Measurements from ENCODE around the gene WIPF3. TPM values are rescaled to one million over a fixed set of nuclear protein-coding genes. Genes with fewer than 3 reads are reported as not detected.

Gene WIPF3
- total and polyA plus RNA-seq, 2 of the 4 experiments (the other 2 are of a cell fraction): not detected

DNA sequence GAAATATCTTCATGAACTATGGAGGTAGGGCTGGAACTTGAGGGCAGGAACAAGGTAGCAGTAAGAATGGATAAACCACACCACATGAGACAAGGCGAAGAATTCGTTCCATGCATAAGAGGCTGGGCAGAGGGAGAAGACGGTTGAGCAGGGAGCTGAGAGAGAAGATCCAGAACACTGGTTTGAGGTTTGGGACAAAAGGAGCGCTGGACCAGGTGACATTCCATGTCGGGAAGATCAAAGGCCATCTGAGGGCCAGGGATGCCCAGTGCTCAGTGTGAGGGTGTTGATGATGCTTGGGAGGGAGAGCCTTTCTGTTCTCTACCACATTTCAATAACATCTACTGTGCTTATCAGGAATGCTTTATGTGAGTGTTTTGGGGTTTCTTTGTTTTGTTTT is 52.8 kb downstream of the WIPF3 start:
- Histone ChIP-seq H2AFZ (replicated peaks; ENCODE audit: low read length, poor library complexity) (no peak overlapping the region), H3K9me1 (ENCODE audit: insufficient read depth, low read length) (no peaks in the 10 kb centered on the region), H2BK15ac (ENCODE audit: low read depth, low read length) (no peak overlapping the region), H2BK120ac (ENCODE audit: low read depth, low read length) (no peak overlapping the region), H3K18ac (ENCODE audit: low read depth, low read length) (no peak overlapping the region), H3K4me2 (ENCODE audit: low read depth, low read length) (no peak overlapping the region), H4K91ac (ENCODE audit: insufficient read depth, low read depth, low read length) (no peak overlapping the region), H3K79me1 (ENCODE audit: low read depth in 1 of 2, low read length in 2 of 2) (no peaks in the 10 kb centered on the region), H4K8ac (ENCODE audit: low read depth in 2 of 2, low read length in 2 of 2) (no peak overlapping the region), H3K14ac (replicated peaks; ENCODE audit: low read depth, low read length) (no peak overlapping the region), H2BK20ac (ENCODE audit: low read depth, low read length) (no peak overlapping the region), H2AK5ac (ENCODE audit: low read depth, low read length) (no peak overlapping the region), H2AK9ac (replicated peaks; ENCODE audit: low read depth, low read length, poor library complexity) (no peak overlapping the region), H3K27ac (ENCODE audit: insufficient read depth, low read length) (no peak overlapping the region), H3K36me3 (ENCODE audit: control insufficient read depth, insufficient read depth, low read length) (no peaks in the 10 kb centered on the region), H3K9ac (ENCODE audit: low read depth, low read length) (no peak overlapping the region), H4K20me1 (ENCODE audit: insufficient read depth, low read length) (no peaks in the 10 kb centered on the region), H3K23ac (ENCODE audit: low read depth, low read length) (no peak overlapping the region), H3K9me3 (ENCODE audit: control insufficient read depth, insufficient read depth, low read length) (no peaks in the 10 kb centered on the region), H3K56ac (ENCODE audit: extremely low read depth, insufficient read depth, low read length) (no peak overlapping the region), H3K4me1 (ENCODE audit: control insufficient read depth, insufficient read depth, low read length) (no peaks in the 10 kb centered on the region), H2BK5ac (ENCODE audit: low read depth, low read length, poor library complexity, severe bottlenecking) (no peak overlapping the region), H3K4me3 (ENCODE audit: insufficient read depth, low read depth, low read length) (no peak overlapping the region), H3K27me3 (ENCODE audit: control insufficient read depth, insufficient read depth, low read length) (peaks cover 9% of the 10 kb centered on the region), H4K5ac (ENCODE audit: low read depth, low read length) (no peak overlapping the region), H3K4ac (ENCODE audit: low read depth, low read length) (no peak overlapping the region)
- in situ Hi-C loops (cut with MboI; ENCODE audit: low sequenced_read_pairs): no loop called here
- dilution Hi-C loops (cut with HindIII; ENCODE audit: low sequenced_read_pairs, unreplicated experiment): no loop called here
- TF ChIP-seq MAFK (IDR thresholded peaks at IDR 0.05; ENCODE audit: low read depth, low read length) (no peak), RAD21 (IDR thresholded peaks at IDR 0.05; ENCODE audit: low read length) (no peak), BHLHE40 (IDR thresholded peaks at IDR 0.05; ENCODE audit: low read depth, low read length) (no peak), POLR2A (IDR thresholded peaks at IDR 0.05; ENCODE audit: low read depth, low read length) (no peak), MXI1 (IDR thresholded peaks at IDR 0.05; ENCODE audit: borderline replicate concordance, low read depth, low read length) (no peak), CHD1 (IDR thresholded peaks at IDR 0.05; ENCODE audit: low read depth, low read length) (no peak), SMC3 (IDR thresholded peaks at IDR 0.05; ENCODE audit: low read depth, low read length) (no peak), RFX5 (IDR thresholded peaks at IDR 0.05; ENCODE audit: low read depth, low read length) (no peak), MAZ (IDR thresholded peaks at IDR 0.05; ENCODE audit: borderline replicate concordance, low read depth, low read length) (no peak), RCOR1 (IDR thresholded peaks at IDR 0.05; ENCODE audit: insufficient replicate concordance, low read length) (no peak), CEBPB (IDR thresholded peaks at IDR 0.05; ENCODE audit: low read depth, low read length) (no peak), FOS (IDR thresholded peaks at IDR 0.05; ENCODE audit: low read depth, low read length) (no peak), NFE2L2 (IDR thresholded peaks at IDR 0.05; ENCODE audit: low read depth, low read length) (no peak)
- TF ChIP-seq, protein P1, sequence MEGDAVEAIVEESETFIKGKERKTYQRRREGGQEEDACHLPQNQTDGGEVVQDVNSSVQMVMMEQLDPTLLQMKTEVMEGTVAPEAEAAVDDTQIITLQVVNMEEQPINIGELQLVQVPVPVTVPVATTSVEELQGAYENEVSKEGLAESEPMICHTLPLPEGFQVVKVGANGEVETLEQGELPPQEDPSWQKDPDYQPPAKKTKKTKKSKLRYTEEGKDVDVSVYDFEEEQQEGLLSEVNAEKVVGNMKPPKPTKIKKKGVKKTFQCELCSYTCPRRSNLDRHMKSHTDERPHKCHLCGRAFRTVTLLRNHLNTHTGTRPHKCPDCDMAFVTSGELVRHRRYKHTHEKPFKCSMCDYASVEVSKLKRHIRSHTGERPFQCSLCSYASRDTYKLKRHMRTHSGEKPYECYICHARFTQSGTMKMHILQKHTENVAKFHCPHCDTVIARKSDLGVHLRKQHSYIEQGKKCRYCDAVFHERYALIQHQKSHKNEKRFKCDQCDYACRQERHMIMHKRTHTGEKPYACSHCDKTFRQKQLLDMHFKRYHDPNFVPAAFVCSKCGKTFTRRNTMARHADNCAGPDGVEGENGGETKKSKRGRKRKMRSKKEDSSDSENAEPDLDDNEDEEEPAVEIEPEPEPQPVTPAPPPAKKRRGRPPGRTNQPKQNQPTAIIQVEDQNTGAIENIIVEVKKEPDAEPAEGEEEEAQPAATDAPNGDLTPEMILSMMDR (conservative IDR thresholded peaks at IDR 0.05; ENCODE audit: low read depth, low read length): no peak
- TF ChIP-seq, protein P2, sequence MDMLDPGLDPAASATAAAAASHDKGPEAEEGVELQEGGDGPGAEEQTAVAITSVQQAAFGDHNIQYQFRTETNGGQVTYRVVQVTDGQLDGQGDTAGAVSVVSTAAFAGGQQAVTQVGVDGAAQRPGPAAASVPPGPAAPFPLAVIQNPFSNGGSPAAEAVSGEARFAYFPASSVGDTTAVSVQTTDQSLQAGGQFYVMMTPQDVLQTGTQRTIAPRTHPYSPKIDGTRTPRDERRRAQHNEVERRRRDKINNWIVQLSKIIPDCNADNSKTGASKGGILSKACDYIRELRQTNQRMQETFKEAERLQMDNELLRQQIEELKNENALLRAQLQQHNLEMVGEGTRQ (IDR thresholded peaks at IDR 0.05; ENCODE audit: low read depth, low read length): no peak
- TF ChIP-seq, protein P3, sequence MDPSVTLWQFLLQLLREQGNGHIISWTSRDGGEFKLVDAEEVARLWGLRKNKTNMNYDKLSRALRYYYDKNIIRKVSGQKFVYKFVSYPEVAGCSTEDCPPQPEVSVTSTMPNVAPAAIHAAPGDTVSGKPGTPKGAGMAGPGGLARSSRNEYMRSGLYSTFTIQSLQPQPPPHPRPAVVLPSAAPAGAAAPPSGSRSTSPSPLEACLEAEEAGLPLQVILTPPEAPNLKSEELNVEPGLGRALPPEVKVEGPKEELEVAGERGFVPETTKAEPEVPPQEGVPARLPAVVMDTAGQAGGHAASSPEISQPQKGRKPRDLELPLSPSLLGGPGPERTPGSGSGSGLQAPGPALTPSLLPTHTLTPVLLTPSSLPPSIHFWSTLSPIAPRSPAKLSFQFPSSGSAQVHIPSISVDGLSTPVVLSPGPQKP (IDR thresholded peaks at IDR 0.05; ENCODE audit: borderline replicate concordance, low read depth, low read length): no peak
- ChIA-PET POLR2A (ENCODE audit: unreplicated experiment) (no interaction called here), CTCF (no interaction called here)
- ATAC-seq (ENCODE audit: low read depth) (no peak), DNase-seq (no peak)
- intact Hi-C loops (cut with micrococcal nuclease): no loop called here
- no TSS peak for BruUV-seq (replicated peaks)
- no CpG with 5 or more reads among the region's 5 CpGs for WGBS, 2 experiments (ENCODE audit: extremely low coverage in 2 of 2, insufficient read length in 1 of 2)

Data from IMR-90 (cell line).